Measurements from ENCODE around the gene NUDT19.

DNA sequence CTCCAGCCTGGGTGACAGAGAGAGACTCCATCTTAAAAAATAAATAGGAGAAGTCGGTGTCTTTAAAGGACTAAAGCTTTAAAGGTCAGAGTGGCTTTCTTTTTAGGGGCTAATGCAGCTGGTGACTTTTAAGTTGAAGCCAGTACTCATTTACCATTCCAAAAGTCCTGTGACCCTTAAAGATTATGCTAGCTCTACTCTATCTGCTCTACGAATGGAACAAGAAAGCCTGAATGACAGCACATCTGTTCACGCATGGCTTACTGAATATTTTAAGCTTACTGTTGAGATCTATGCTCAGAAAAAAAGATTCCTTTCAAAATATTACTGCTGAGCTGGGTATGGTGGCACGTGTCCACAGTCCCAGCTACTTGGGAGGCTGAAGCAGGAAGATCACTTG is 44.3 kb downstream of the NUDT19 start:
- no peak for TF ChIP-seq GATA2 (IDR thresholded peaks at IDR 0.05; ENCODE audit: low read depth, low read length)
- TF ChIP-seq GATA3 (IDR thresholded peaks at IDR 0.05; ENCODE audit: low read depth, low read length) = no peak

All from SH-SY5Y (cell line).